NCI-H128 (cell line): Measurements from ENCODE around the gene NPBWR2.

Experiments used
- DNase-seq: peaks from one replicate; lab custom pipeline; 2025; ENCODE audit not compliant: unreplicated experiment; lab: John Stamatoyannopoulos, UW

Gene NPBWR2

GRCh38 chr20:64074184-64074789, 33.1 kb downstream of the NPBWR2 start:
- no peak for DNase-seq

GRCh38 chr20:64073476-64074183, 33.7 kb downstream of the NPBWR2 start:
- DNase-seq = no peak

- DNase-seq = no peak
Observed at GRCh38 chr20:64072498-64073063, 34.8 kb downstream of the NPBWR2 start.

- no peak for DNase-seq
Observed at GRCh38 chr20:64071341-64072332, 35.7 kb downstream of the NPBWR2 start.

GRCh38 chr20:64070244-64070993, 36.9 kb downstream of the NPBWR2 start:
- no peak for DNase-seq

- DNase-seq = no peak
Observed at GRCh38 chr20:64069614-64070243, 37.6 kb downstream of the NPBWR2 start.

GRCh38 chr20:64069209-64069613, 38.2 kb downstream of the NPBWR2 start:
- no peak for DNase-seq

- DNase-seq = no peak
Observed at GRCh38 chr20:64068386-64069208, 38.8 kb downstream of the NPBWR2 start.

- no peak for DNase-seq
Observed at GRCh38 chr20:64067733-64068307, 39.5 kb downstream of the NPBWR2 start.

GRCh38 chr20:64067005-64067632, 40.2 kb downstream of the NPBWR2 start:
- DNase-seq = no peak

- no peak for DNase-seq
Observed at GRCh38 chr20:64065974-64066343, 41.4 kb downstream of the NPBWR2 start.

GRCh38 chr20:64065062-64065973, 42.0 kb downstream of the NPBWR2 start:
- no peak for DNase-seq

GRCh38 chr20:64064145-64064698, 43.1 kb downstream of the NPBWR2 start:
- DNase-seq = no peak

GRCh38 chr20:64063389-64064144, 43.8 kb downstream of the NPBWR2 start:
- DNase-seq = no peak

GRCh38 chr20:64062596-64063388, 44.6 kb downstream of the NPBWR2 start, which contains the start of gene TCEA2:
TCEA2 (plus strand) TSS chr20:64063198; CDS start chr20:64063313, 115 bp downstream.
- DNase-seq = peak; percentile 85

GRCh38 chr20:64062276-64062595, 45.1 kb downstream of the NPBWR2 start:
- no peak for DNase-seq
